ENCODE measurements around the gene GPR37L1.
"Not testable (repeated sequence)": the region's sequence is repeated elsewhere in the genome, so short reads cannot be mapped to it uniquely, and the experiment has no call there.

GPR37L1 gene

DNA sequence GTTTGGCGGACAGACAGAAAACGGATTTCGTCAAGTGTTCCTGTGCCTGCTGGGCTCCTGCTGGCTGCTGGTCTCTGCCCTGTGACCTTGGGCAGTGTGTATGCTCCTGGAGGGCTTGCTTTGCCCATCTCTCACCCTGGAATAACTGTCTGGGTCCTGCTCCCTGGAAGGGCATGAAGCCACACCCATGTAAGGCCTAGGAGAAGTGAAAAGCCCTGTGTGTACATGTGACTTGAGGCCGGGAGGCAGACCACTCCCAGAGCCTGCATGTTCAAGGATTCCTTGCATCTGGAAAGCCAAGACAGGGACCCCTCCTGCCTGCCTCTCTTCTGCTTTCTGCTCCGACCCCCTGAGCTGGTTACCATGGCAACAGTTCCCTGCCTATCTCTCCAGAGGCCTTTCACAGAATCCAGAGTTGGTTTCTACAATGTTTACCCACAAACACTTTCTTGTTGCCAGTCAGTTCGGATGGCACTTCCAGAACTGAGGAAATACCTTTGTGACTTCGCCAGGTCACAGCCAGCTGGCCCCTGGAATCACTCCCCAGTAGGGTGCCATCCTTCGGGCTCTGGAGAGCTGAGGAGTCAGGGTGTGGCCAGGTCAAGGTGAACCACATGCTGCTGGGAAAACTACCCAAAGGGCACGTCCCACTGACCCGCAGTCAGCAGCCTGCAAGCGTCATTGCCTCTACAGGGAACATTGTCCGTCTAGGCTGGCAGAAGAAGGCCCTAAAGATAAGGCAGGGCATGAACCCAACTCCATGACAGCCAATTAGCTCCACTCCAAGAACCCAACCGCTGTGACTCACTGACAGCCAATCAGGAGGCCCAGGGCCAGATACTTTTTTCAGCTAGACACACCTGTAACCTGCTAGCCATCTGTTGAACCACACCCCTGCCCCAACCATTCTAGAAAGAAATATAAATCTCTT, 14.7 kb upstream of the GPR37L1 start:
- no peak for DNase-seq (ENCODE audit: low read depth, low spot score)
- Histone ChIP-seq H3K4me3 (ENCODE audit: low read length) (no peak overlapping the region), H3K27ac (ENCODE audit: low read length) (no peak overlapping the region), H3K36me3 (ENCODE audit: control insufficient read depth, insufficient read depth, low read length) (no peaks in the 10 kb centered on the region), H3K4me1 (ENCODE audit: control insufficient read depth, insufficient read depth, low read length) (peaks cover 2% of the 10 kb centered on the region; the same call in 1 of the 2 replicates), H3K27me3 (ENCODE audit: control insufficient read depth, insufficient read depth, low read length) (no peaks in the 10 kb centered on the region), H3K9me3 (ENCODE audit: control insufficient read depth, insufficient read depth, low read length) (no peaks in the 10 kb centered on the region)
- no CpG with 5 or more reads among the region's 13 CpGs for WGBS (ENCODE audit: insufficient coverage, insufficient read length)

DNA sequence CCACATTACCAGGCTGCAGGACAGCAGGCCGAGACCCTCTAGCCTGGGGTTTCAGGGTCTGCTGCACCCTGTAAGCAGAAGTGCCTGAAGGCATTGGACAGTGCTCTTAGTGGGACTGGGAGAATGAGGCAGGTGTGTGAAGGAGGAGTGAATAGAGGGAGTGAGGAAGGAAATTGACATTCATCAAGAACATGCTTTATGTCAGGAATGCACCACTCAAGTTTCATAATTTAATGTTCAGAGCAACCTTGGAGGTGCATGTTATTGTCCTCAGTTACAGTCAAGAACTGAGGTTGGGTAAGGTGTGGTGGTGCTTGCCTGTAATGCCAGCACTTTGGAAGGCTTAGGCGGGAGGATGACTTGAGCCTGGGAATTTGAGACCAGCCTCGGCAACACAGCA, 11.7 kb upstream of the GPR37L1 start:
- peaks cover 2% of the 10 kb centered on the region; the same call in 1 of the 2 replicates for H3K4me1 ChIP-seq (ENCODE audit: control insufficient read depth, insufficient read depth, low read length)
- no peak overlapping the region for H3K4me3 ChIP-seq (ENCODE audit: low read length)
- H3K27ac ChIP-seq (ENCODE audit: low read length), result no peak overlapping the region
- H3K27me3 ChIP-seq (ENCODE audit: control insufficient read depth, insufficient read depth, low read length), result no peaks in the 10 kb centered on the region
- WGBS (ENCODE audit: insufficient coverage, insufficient read length), result no CpG with 5 or more reads among the region's 3 CpGs
- no peaks in the 10 kb centered on the region for H3K36me3 ChIP-seq (ENCODE audit: control insufficient read depth, insufficient read depth, low read length)
- no peaks in the 10 kb centered on the region for H3K9me3 ChIP-seq (ENCODE audit: control insufficient read depth, insufficient read depth, low read length)
- no peak for DNase-seq (ENCODE audit: low read depth, low spot score)

DNA sequence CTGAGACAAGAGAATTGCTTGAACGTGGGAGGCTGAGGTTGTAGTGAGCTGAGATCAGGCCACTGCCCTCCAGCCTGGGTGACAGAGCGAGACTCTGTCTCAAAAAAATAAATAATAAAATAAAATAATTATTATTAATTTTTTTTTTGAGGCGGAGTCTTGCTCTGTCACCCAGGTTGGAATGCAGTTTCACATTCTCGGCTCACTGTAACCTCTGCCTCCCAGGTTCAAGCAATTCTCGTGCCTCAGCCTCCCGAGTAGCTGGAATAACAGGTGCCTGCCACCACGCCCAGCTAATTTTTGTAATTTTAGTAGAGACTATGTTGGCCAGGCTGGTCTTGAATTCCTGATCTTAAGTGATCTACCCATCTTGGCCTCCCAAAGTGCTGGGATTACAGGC, 11.1 kb upstream of the GPR37L1 start:
- no CpG with 5 or more reads among the region's 7 CpGs for WGBS (ENCODE audit: insufficient coverage, insufficient read length)
- not testable (repeated sequence) for H3K27ac ChIP-seq (ENCODE audit: low read length); H3K4me1 ChIP-seq (ENCODE audit: control insufficient read depth, insufficient read depth, low read length); DNase-seq (ENCODE audit: low read depth, low spot score); H3K4me3 ChIP-seq (ENCODE audit: low read length); H3K36me3 ChIP-seq (ENCODE audit: control insufficient read depth, insufficient read depth, low read length); H3K27me3 ChIP-seq (ENCODE audit: control insufficient read depth, insufficient read depth, low read length); H3K9me3 ChIP-seq (ENCODE audit: control insufficient read depth, insufficient read depth, low read length)

DNA sequence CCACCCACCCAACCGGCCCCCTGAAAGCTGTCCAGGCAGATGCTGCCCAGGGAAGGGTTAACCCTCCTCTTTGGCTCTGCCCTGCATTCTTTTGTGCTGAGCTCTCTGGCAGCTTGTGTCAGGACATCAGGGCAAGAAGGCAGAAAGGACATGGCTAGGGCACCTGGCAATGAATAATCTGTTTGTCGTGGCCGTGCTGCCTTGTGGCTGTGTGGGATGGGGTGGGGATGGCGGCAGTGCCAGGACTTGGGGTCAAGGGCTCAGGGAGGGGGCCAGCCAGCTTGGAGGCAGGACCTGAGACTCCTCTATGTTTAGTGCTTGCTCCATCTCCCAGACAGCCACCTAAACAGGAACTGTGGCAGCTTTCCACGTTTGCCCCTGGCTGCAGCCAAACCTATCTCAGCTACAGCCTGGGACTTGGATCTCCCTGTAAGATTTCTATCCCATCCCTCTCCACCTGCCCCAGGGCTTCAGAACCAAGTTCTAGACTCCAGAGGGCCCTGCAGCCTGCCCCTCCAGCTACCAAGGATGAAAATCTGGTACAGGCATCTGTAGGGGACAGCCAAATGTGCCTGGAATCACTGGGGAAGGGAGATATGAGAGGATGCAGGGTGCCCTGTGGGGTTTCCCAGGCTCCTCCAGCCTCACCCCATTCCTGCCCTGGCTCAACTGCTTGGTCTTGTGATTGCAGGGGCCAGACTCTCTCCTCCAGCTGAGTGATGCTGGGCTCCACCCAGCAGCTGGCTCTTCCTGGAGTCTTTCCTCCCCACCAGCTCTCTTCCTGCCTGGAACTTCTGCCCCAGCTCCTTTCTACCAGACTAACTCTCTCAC, 9.6 kb upstream of the GPR37L1 start:
- no peaks in the 10 kb centered on the region for H3K9me3 ChIP-seq (ENCODE audit: control insufficient read depth, insufficient read depth, low read length)
- H3K36me3 ChIP-seq (ENCODE audit: control insufficient read depth, insufficient read depth, low read length), result no peaks in the 10 kb centered on the region
- DNase-seq (ENCODE audit: low read depth, low spot score), result no peak
- H3K27ac ChIP-seq (ENCODE audit: low read length), result no peak overlapping the region
- no peaks in the 10 kb centered on the region for H3K4me1 ChIP-seq (ENCODE audit: control insufficient read depth, insufficient read depth, low read length)
- no CpG with 5 or more reads among the region's 5 CpGs for WGBS (ENCODE audit: insufficient coverage, insufficient read length)
- no peak overlapping the region for H3K4me3 ChIP-seq (ENCODE audit: low read length)
- no peaks in the 10 kb centered on the region for H3K27me3 ChIP-seq (ENCODE audit: control insufficient read depth, insufficient read depth, low read length)

DNA sequence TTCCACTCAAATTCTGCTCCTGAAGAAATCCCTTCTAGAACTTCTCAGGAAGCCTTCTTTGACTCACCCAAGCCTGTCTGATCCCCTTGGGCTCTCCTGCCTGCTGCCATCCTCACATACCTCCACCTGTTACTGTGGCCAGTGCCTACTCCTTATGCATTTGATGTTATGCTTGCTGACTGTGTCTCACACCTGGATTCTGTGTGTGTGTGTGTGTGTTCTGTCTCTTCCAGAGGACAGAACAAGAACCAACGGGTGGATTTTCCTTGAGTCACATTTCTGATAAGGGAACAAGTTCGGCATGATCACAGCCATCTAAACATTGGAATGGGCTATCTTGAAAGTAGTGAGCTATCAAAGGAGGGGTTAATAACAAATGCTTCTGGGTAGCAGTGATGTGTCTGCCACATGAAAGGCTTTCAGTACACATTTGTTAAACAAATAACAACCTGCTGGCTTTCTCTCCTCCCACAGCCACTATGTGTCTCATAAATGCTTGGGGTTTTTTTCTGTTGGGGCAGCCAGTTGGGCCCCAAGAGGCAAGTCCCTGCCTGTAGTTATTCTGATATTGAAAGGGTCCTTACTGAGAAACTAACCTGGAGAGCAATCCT, 8.9 kb upstream of the GPR37L1 start:
- WGBS (ENCODE audit: insufficient coverage, insufficient read length), result no CpG with 5 or more reads among the region's 2 CpGs
- H3K36me3 ChIP-seq (ENCODE audit: control insufficient read depth, insufficient read depth, low read length), result no peaks in the 10 kb centered on the region
- H3K4me1 ChIP-seq (ENCODE audit: control insufficient read depth, insufficient read depth, low read length), result no peaks in the 10 kb centered on the region
- H3K9me3 ChIP-seq (ENCODE audit: control insufficient read depth, insufficient read depth, low read length), result no peaks in the 10 kb centered on the region
- no peaks in the 10 kb centered on the region for H3K27me3 ChIP-seq (ENCODE audit: control insufficient read depth, insufficient read depth, low read length)
- H3K27ac ChIP-seq (ENCODE audit: low read length), result no peak overlapping the region
- H3K4me3 ChIP-seq (ENCODE audit: low read length), result no peak overlapping the region
- no peak for DNase-seq (ENCODE audit: low read depth, low spot score)

DNA sequence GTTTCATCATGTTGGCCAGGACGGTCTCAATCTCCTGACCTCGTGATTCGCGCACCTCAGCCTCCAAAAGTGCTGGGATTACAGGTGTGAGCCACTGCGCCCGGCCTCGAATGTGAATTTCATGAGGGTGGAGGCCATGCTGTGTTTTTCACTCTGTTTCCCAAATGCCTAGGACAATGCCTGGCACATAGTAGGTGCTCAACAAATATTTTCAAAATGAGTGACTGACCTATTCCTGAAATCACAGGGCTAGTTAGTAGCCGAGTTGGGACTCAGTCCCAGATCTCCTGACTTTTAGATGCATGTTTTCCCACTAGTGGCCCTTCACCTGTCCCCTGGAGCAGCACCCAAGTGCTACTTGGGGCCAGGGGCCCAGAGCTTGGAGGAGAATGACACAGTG, 6.4 kb upstream of the GPR37L1 start:
- no peak for DNase-seq (ENCODE audit: low read depth, low spot score)
- Histone ChIP-seq H3K9me3 (ENCODE audit: control insufficient read depth, insufficient read depth, low read length) (no peaks in the 10 kb centered on the region), H3K4me1 (ENCODE audit: control insufficient read depth, insufficient read depth, low read length) (no peaks in the 10 kb centered on the region), H3K27me3 (ENCODE audit: control insufficient read depth, insufficient read depth, low read length) (no peaks in the 10 kb centered on the region), H3K36me3 (ENCODE audit: control insufficient read depth, insufficient read depth, low read length) (no peaks in the 10 kb centered on the region), H3K27ac (ENCODE audit: low read length) (no peak overlapping the region), H3K4me3 (ENCODE audit: low read length) (no peak overlapping the region)
- WGBS (ENCODE audit: insufficient coverage, insufficient read length), result no CpG with 5 or more reads among the region's 8 CpGs

DNA sequence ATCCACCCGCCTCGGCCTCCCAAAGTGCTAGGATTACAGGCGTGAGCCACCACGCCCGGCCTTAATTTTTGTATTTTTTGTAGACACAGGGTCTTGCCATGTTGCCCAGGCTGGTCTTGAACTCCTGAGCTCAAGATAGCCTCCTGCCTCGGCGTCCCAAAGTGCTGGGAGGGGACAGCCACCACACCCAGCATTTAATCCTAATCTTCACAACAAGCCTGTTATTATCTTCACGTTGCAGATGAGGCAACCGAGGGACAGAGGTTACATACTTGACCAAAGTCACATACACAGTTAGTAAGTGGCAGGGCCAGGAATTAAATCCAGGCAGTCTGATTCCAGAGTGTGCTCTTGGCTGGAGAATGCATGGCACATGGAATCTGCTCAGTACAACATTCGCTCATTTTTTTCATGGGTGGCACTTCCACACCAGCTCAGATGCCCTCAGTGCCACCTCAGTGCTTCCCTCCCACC, 4.8 kb upstream of the GPR37L1 start:
- no peak for DNase-seq (ENCODE audit: low read depth, low spot score)
- no peak overlapping the region for H3K27ac ChIP-seq (ENCODE audit: low read length)
- no peaks in the 10 kb centered on the region for H3K27me3 ChIP-seq (ENCODE audit: control insufficient read depth, insufficient read depth, low read length)
- no CpG with 5 or more reads among the region's 10 CpGs for WGBS (ENCODE audit: insufficient coverage, insufficient read length)
- H3K36me3 ChIP-seq (ENCODE audit: control insufficient read depth, insufficient read depth, low read length), result no peaks in the 10 kb centered on the region
- H3K4me3 ChIP-seq (ENCODE audit: low read length), result no peak overlapping the region
- H3K9me3 ChIP-seq (ENCODE audit: control insufficient read depth, insufficient read depth, low read length), result no peaks in the 10 kb centered on the region
- H3K4me1 ChIP-seq (ENCODE audit: control insufficient read depth, insufficient read depth, low read length), result 0 out of 2 replicates have a peak, but pooled peaks cover under 1% of the 10 kb centered on the region

DNA sequence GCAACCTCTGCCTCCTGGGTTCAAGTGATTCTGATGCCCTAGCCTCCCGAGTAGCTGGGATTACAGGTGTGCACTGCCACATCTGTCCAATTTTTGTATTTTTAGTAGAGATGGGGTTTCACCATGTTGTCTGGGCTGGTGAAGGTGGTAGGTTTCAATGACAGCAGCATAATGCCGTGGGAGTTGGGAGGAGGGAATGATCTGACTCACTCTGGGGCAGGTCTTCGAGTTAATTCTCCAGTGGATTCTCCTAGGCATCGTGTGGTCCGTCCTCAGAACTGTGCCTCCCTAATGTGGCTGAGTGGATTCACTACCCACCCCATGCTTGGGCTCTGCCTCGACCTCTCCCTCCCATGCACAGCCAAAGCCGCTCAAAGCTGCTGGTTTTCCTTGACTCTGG, 1.7 kb upstream of the GPR37L1 start:
- DNase-seq (ENCODE audit: low read depth, low spot score), result no peak
- Histone ChIP-seq H3K27me3 (ENCODE audit: control insufficient read depth, insufficient read depth, low read length) (no peaks in the 10 kb centered on the region), H3K36me3 (ENCODE audit: control insufficient read depth, insufficient read depth, low read length) (no peaks in the 10 kb centered on the region), H3K27ac (ENCODE audit: low read length) (no peak overlapping the region), H3K4me1 (ENCODE audit: control insufficient read depth, insufficient read depth, low read length) (0 out of 2 replicates have a peak, but pooled peaks cover 2% of the 10 kb centered on the region), H3K9me3 (ENCODE audit: control insufficient read depth, insufficient read depth, low read length) (no peaks in the 10 kb centered on the region), H3K4me3 (ENCODE audit: low read length) (no peak overlapping the region)
- no CpG with 5 or more reads among the region's 7 CpGs for WGBS (ENCODE audit: insufficient coverage, insufficient read length)

DNA sequence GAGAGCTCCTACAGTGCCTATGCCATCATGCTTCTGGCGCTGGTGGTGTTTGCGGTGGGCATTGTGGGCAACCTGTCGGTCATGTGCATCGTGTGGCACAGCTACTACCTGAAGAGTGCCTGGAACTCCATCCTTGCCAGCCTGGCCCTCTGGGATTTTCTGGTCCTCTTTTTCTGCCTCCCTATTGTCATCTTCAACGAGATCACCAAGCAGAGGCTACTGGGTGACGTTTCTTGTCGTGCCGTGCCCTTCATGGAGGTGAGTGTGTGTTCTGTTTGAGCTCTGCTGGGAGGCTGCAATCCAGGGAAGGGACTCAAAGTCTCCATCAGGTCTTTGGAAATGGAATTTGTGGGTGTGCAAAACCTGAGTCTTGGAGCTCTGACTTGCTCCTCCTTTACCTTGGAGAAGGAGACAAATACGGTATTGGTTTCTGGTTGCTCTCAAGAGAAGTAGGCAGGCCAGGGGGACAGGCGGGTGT, 658 bp downstream of the GPR37L1 start:
- no peak for DNase-seq (ENCODE audit: low read depth, low spot score)
- no peaks in the 10 kb centered on the region for H3K27me3 ChIP-seq (ENCODE audit: control insufficient read depth, insufficient read depth, low read length)
- no CpG with 5 or more reads among the region's 10 CpGs for WGBS (ENCODE audit: insufficient coverage, insufficient read length)
- H3K27ac ChIP-seq (ENCODE audit: low read length), result no peak overlapping the region
- H3K4me3 ChIP-seq (ENCODE audit: low read length), result no peak overlapping the region
- H3K36me3 ChIP-seq (ENCODE audit: control insufficient read depth, insufficient read depth, low read length), result no peaks in the 10 kb centered on the region
- no peaks in the 10 kb centered on the region for H3K9me3 ChIP-seq (ENCODE audit: control insufficient read depth, insufficient read depth, low read length)
- H3K4me1 ChIP-seq (ENCODE audit: control insufficient read depth, insufficient read depth, low read length), result 0 out of 2 replicates have a peak, but pooled peaks cover 2% of the 10 kb centered on the region

DNA sequence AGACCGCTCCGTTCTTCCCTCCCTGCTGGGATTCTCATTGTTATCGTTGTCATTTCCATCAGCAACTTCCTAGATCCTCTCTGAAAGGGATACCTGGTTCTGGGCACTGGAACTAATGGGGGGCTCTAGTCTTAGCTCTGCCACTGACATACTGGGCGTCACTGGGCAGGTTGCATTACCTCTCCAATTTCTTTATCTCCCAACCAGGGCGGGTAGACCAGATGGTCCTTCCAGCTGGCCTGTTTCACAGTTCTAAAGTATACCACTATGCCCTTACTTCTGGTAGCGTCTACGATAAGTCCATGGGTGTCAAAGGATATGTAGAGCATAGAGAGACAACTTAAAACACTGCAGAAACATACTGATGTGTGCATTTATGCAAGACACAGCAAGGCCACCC, 1.4 kb downstream of the GPR37L1 start:
- H3K27me3 ChIP-seq (ENCODE audit: control insufficient read depth, insufficient read depth, low read length), result no peaks in the 10 kb centered on the region
- 0 out of 2 replicates have a peak, but pooled peaks cover 2% of the 10 kb centered on the region for H3K4me1 ChIP-seq (ENCODE audit: control insufficient read depth, insufficient read depth, low read length)
- no CpG with 5 or more reads among the region's 7 CpGs for WGBS (ENCODE audit: insufficient coverage, insufficient read length)
- no peaks in the 10 kb centered on the region for H3K36me3 ChIP-seq (ENCODE audit: control insufficient read depth, insufficient read depth, low read length)
- no peaks in the 10 kb centered on the region for H3K9me3 ChIP-seq (ENCODE audit: control insufficient read depth, insufficient read depth, low read length)
- no peak for DNase-seq (ENCODE audit: low read depth, low spot score)
- no peak overlapping the region for H3K4me3 ChIP-seq (ENCODE audit: low read length)
- no peak overlapping the region for H3K27ac ChIP-seq (ENCODE audit: low read length)

All from iPS DF 6.9 (cell line).